Large intestine (tissue), 3 donors: ENCODE measurements around the gene FECH. TPM values are rescaled to one million over a fixed set of nuclear protein-coding genes. Genes with fewer than 3 reads are reported as not detected.

ENCODE experiments used
- DNase-seq, 2 donors: peaks; one replicate each; pipeline versions ENCODE4 v3.0.0 to v3.0.0-alpha.2; 2013
- H3K27ac ChIP-seq: one replicate; pipeline ENCODE4 v1.5.1; 2013; ENCODE audit warnings: low read length
- H3K27me3 ChIP-seq: 2 replicates; pipeline ENCODE4 v1.6.1; 2013; ENCODE audit warnings: low read length; ENCODE audit not compliant: control insufficient read depth, insufficient read depth
- H3K36me3 ChIP-seq: 2 replicates; pipeline ENCODE4 v1.6.1; 2013; ENCODE audit warnings: low read length; ENCODE audit not compliant: control insufficient read depth, insufficient read depth
- H3K4me1 ChIP-seq: one replicate; pipeline ENCODE4 v1.6.1; 2013; ENCODE audit warnings: low read length; ENCODE audit not compliant: control insufficient read depth, insufficient read depth
- H3K4me3 ChIP-seq: one replicate; pipeline ENCODE4 v1.5.1; 2013; ENCODE audit warnings: low read length
- H3K9me3 ChIP-seq: one replicate; pipeline ENCODE4 v1.6.1; 2013; ENCODE audit warnings: mild to moderate bottlenecking, low read depth, low read length, moderate library complexity; ENCODE audit not compliant: control insufficient read depth
- WGBS: methylation state at CpG from one replicate; pipeline ENCODE4 v1.1.5; 2013; ENCODE audit warnings: low lambda C conversion rate; ENCODE audit not compliant: insufficient coverage; 5-methylcytosine and 5-hydroxymethylcytosine counted together
- polyA plus RNA-seq: library from polyadenylated mRNA; unstranded; fragments of 120-200 nt; gene quantifications from one replicate; pipeline ENCODE4 v1.2.1, GENCODE V29; 2013

Gene FECH
- polyA plus RNA-seq, 1 donor: 20.0 TPM

- no peaks in the 10 kb centered on the region for H3K9me3 ChIP-seq
- H3K4me1 ChIP-seq: no peaks in the 10 kb centered on the region
- H3K4me3 ChIP-seq: no peak overlapping the region
- H3K36me3 ChIP-seq: peaks cover 29% of the 10 kb centered on the region
- no peak overlapping the region for H3K27ac ChIP-seq
- H3K27me3 ChIP-seq: no peaks in the 10 kb centered on the region
- no peak for DNase-seq
- 100% methylated on average over 3 of the region's 6 CpGs for WGBS
Observed at GRCh38 chr18:57559314-57559713, 27.2 kb downstream of the FECH start.

- H3K27ac ChIP-seq: no peak overlapping the region
- no peaks in the 10 kb centered on the region for H3K4me1 ChIP-seq
- peaks cover 33% of the 10 kb centered on the region for H3K36me3 ChIP-seq
- no peak overlapping the region for H3K4me3 ChIP-seq
- no peak for DNase-seq
- H3K27me3 ChIP-seq: no peaks in the 10 kb centered on the region
- 100% methylated on average over 1 of the region's 2 CpGs for WGBS
- H3K9me3 ChIP-seq: no peaks in the 10 kb centered on the region
Observed at GRCh38 chr18:57555134-57555533, 31.4 kb downstream of the FECH start.

GRCh38 chr18:57550510-57550909, 36.0 kb downstream of the FECH start:
- Histone ChIP-seq H3K4me3 (no peak overlapping the region), H3K9me3 (no peaks in the 10 kb centered on the region), H3K27me3 (no peaks in the 10 kb centered on the region), H3K36me3 (peaks cover 24% of the 10 kb centered on the region), H3K27ac (no peak overlapping the region), H3K4me1 (no peaks in the 10 kb centered on the region)
- no CpG with 5 or more reads among the region's 10 CpGs for WGBS
- DNase-seq: no peak

GRCh38 chr18:57547260-57547659, 39.2 kb downstream of the FECH start:
- no peak overlapping the region for H3K4me3 ChIP-seq
- H3K9me3 ChIP-seq: no peaks in the 10 kb centered on the region
- H3K4me1 ChIP-seq: no peaks in the 10 kb centered on the region
- WGBS: no CpG with 5 or more reads among the region's 4 CpGs
- DNase-seq: no peak
- peaks cover 9% of the 10 kb centered on the region for H3K36me3 ChIP-seq
- H3K27ac ChIP-seq: no peak overlapping the region
- no peaks in the 10 kb centered on the region for H3K27me3 ChIP-seq

- H3K9me3 ChIP-seq: no peaks in the 10 kb centered on the region
- no peak for DNase-seq
- H3K36me3 ChIP-seq: peaks cover 4% of the 10 kb centered on the region
- WGBS: no CpG with 5 or more reads among the region's 8 CpGs
- no peak overlapping the region for H3K4me3 ChIP-seq
- no peak overlapping the region for H3K27ac ChIP-seq
- H3K27me3 ChIP-seq: no peaks in the 10 kb centered on the region
- no peaks in the 10 kb centered on the region for H3K4me1 ChIP-seq
Observed at GRCh38 chr18:57544936-57545660, 41.4 kb downstream of the FECH start.

GRCh38 chr18:57543560-57543959, 42.9 kb downstream of the FECH start:
- no peak overlapping the region for H3K27ac ChIP-seq
- no peaks in the 10 kb centered on the region for H3K4me1 ChIP-seq
- WGBS: 90% methylated on average over 2 of the region's 8 CpGs
- H3K4me3 ChIP-seq: no peak overlapping the region
- no peaks in the 10 kb centered on the region for H3K36me3 ChIP-seq
- no peaks in the 10 kb centered on the region for H3K27me3 ChIP-seq
- DNase-seq: no peak
- H3K9me3 ChIP-seq: no peaks in the 10 kb centered on the region

- Histone ChIP-seq H3K4me1 (no peaks in the 10 kb centered on the region), H3K27me3 (no peaks in the 10 kb centered on the region), H3K9me3 (no peaks in the 10 kb centered on the region), H3K27ac (no peak overlapping the region), H3K36me3 (no peaks in the 10 kb centered on the region), H3K4me3 (no peak overlapping the region)
- 80% methylated on average over 1 of the region's 17 CpGs for WGBS
- DNase-seq: no peak
Observed at GRCh38 chr18:57542812-57543427, 43.6 kb downstream of the FECH start.

GRCh38 chr18:57542126-57542525, 44.4 kb downstream of the FECH start:
- Histone ChIP-seq H3K4me3 (no peak overlapping the region), H3K9me3 (no peaks in the 10 kb centered on the region), H3K36me3 (no peaks in the 10 kb centered on the region), H3K4me1 (no peaks in the 10 kb centered on the region), H3K27ac (no peak overlapping the region), H3K27me3 (no peaks in the 10 kb centered on the region)
- DNase-seq: no peak
- no CpG with 5 or more reads among the region's 4 CpGs for WGBS

GRCh38 chr18:57539702-57540101, 46.8 kb downstream of the FECH start:
- no peaks in the 10 kb centered on the region for H3K36me3 ChIP-seq
- H3K9me3 ChIP-seq: no peaks in the 10 kb centered on the region
- no peaks in the 10 kb centered on the region for H3K4me1 ChIP-seq
- no peaks in the 10 kb centered on the region for H3K27me3 ChIP-seq
- no CpG with 5 or more reads among the region's 4 CpGs for WGBS
- no peak for DNase-seq
- no peak overlapping the region for H3K4me3 ChIP-seq
- H3K27ac ChIP-seq: no peak overlapping the region

GRCh38 chr18:57538614-57539013, 47.9 kb downstream of the FECH start:
- DNase-seq: no peak
- Histone ChIP-seq H3K4me3 (no peak overlapping the region), H3K9me3 (no peaks in the 10 kb centered on the region), H3K36me3 (no peaks in the 10 kb centered on the region), H3K4me1 (peaks cover 3% of the 10 kb centered on the region), H3K27ac (no peak overlapping the region), H3K27me3 (no peaks in the 10 kb centered on the region)
- WGBS: no CpG with 5 or more reads among the region's 3 CpGs

- Histone ChIP-seq H3K9me3 (no peaks in the 10 kb centered on the region), H3K4me3 (no peak overlapping the region), H3K27ac (peak overlapping the region; percentile 3), H3K4me1 (peaks cover 13% of the 10 kb centered on the region), H3K36me3 (no peaks in the 10 kb centered on the region), H3K27me3 (no peaks in the 10 kb centered on the region)
- peak; percentile 29 to 62 for DNase-seq
Observed at GRCh38 chr18:57534511-57534909, 52.0 kb downstream of the FECH start.
